Measurements from ENCODE around the gene CACNB1.

Gene CACNB1

GRCh38 chr17:39197380-39198185, at the start of gene CACNB1:
Gene CACNB1, minus strand, starts transcription at chr17:39197669. Its CDS starts 174 bp downstream, at chr17:39197495.
- intact Hi-C loops (cut with DNase I): no loop called here
- peak in 40 of 42 donors; percentile 60 to 89 (median 80) for DNase-seq

GRCh38 chr17:39246274-39246673, 48.8 kb upstream of the CACNB1 start:
- intact Hi-C loops (cut with DNase I): loop anchor here (10.0 kb wide), 1 partner anchor 261 kb away; no protein-coding TSS in a partner anchor
- DNase-seq: peak in 2 of 42 donors; percentile 20 to 29

- intact Hi-C loops (cut with DNase I): loop anchor here (10.0 kb wide), 1 partner anchor 260 kb away; no protein-coding TSS in a partner anchor
- DNase-seq: peak; percentile 62 to 96 (median 90)
These were observed 47.4 kb upstream of the CACNB1 start for GRCh38 chr17:39244600-39245570.

- DNase-seq: peak in 1 of 42 donors; percentile 24
- intact Hi-C loops (cut with DNase I): loop anchor here (10.0 kb wide), 1 partner anchor 259 kb away; no protein-coding TSS in a partner anchor
These were observed 46.6 kb upstream of the CACNB1 start for GRCh38 chr17:39244016-39244599.

- DNase-seq: peak in 1 of 42 donors; percentile 18
- intact Hi-C loops (cut with DNase I): loop anchor here (10.0 kb wide), 1 partner anchor 258 kb away; no protein-coding TSS in a partner anchor
These were observed 45.7 kb upstream of the CACNB1 start for GRCh38 chr17:39243155-39243554.

- DNase-seq: peak in 2 of 42 donors; percentile 14 to 25
- intact Hi-C loops (cut with DNase I): loop anchor here (10.0 kb wide), 1 partner anchor 256 kb away; no protein-coding TSS in a partner anchor
These were observed 43.2 kb upstream of the CACNB1 start for GRCh38 chr17:39240631-39241030.

- DNase-seq: peak in 35 of 42 donors; percentile 28 to 76 (median 58)
- intact Hi-C loops (cut with DNase I): loop anchor here (10.0 kb wide), 1 partner anchor 255 kb away; no protein-coding TSS in a partner anchor
These were observed 42.3 kb upstream of the CACNB1 start for GRCh38 chr17:39239640-39240314.

- no peak for DNase-seq
- intact Hi-C loops (cut with DNase I): no loop called here
These were observed 41.0 kb upstream of the CACNB1 start for GRCh38 chr17:39238311-39238972.

GRCh38 chr17:39237586-39237985, 40.1 kb upstream of the CACNB1 start:
- no peak for DNase-seq
- intact Hi-C loops (cut with DNase I): no loop called here

GRCh38 chr17:39236981-39237441, 39.5 kb upstream of the CACNB1 start:
- DNase-seq: no peak
- intact Hi-C loops (cut with DNase I): no loop called here

GRCh38 chr17:39236450-39236927, 39.0 kb upstream of the CACNB1 start:
- intact Hi-C loops (cut with DNase I): no loop called here
- no peak for DNase-seq

- intact Hi-C loops (cut with DNase I): no loop called here
- peak in 15 of 42 donors; percentile 31 to 70 (median 54) for DNase-seq
These were observed 38.3 kb upstream of the CACNB1 start for GRCh38 chr17:39235555-39236449.

- peak in 39 of 42 donors; percentile 44 to 82 (median 63) for DNase-seq
- intact Hi-C loops (cut with DNase I): no loop called here
These were observed 34.4 kb upstream of the CACNB1 start for GRCh38 chr17:39231591-39232551.

GRCh38 chr17:39231091-39231561, 33.7 kb upstream of the CACNB1 start:
- intact Hi-C loops (cut with DNase I): no loop called here
- no peak for DNase-seq

- DNase-seq: no peak
- intact Hi-C loops (cut with DNase I): no loop called here
These were observed 32.9 kb upstream of the CACNB1 start for GRCh38 chr17:39230361-39230760.
